ENCODE results near the gene DAO. TPM values are rescaled to one million over a fixed set of nuclear protein-coding genes. Genes with fewer than 3 reads are reported as not detected.

The DAO gene
- polyA plus RNA-seq, 1 of the 3 experiments (the other 2 are of a cell fraction) = not detected

- TF ChIP-seq USF2 (IDR thresholded peaks at IDR 0.05; ENCODE audit: borderline replicate concordance, low read depth, low read length) = no peak
These were observed 50.3 kb downstream of the DAO start (continued) for GRCh38 chr12:108930155-108930554.

GRCh38 chr12:108930756-108931155, 50.9 kb downstream of the DAO start:
- H3K36me3 ChIP-seq (replicated peaks in 1 of 2; ENCODE audit: control insufficient read depth in 1 of 2, insufficient read depth in 2 of 2, low read length in 1 of 2) = no peaks in the 10 kb centered on the region
- POLR2A ChIA-PET = no interaction called here
- no peaks in the 10 kb centered on the region for H3K9me3 ChIP-seq
- no peaks in the 10 kb centered on the region for H3F3A ChIP-seq (replicated peaks; ENCODE audit: insufficient read depth)
- TF ChIP-seq FOSL2 (IDR thresholded peaks at IDR 0.05; ENCODE audit: borderline replicate concordance, low read depth) (no peak), IRF3 (IDR thresholded peaks at IDR 0.05; ENCODE audit: low read depth, low read length) (no peak), RFX5 (IDR thresholded peaks at IDR 0.05; ENCODE audit: low read length) (no peak), RXRA (IDR thresholded peaks at IDR 0.05; ENCODE audit: borderline replicate concordance, low read depth) (no peak)
- H3K79me2 ChIP-seq (ENCODE audit: insufficient read depth) = no peaks in the 10 kb centered on the region
- no peaks in the 10 kb centered on the region; the same call in 1 of the 2 replicates for H3K27me3 ChIP-seq (ENCODE audit: insufficient read depth)
- no peak overlapping the region for H3K27ac ChIP-seq (ENCODE audit: low read depth in 2 of 2, low read length in 1 of 2)
- DNase-seq = no peak
- CTCF ChIA-PET = interaction anchor here (1.1 kb wide), 1 partner anchor 128 kb away, joined by 3 read pairs; no protein-coding TSS in a partner anchor
- H3K9ac ChIP-seq = no peak overlapping the region
- H3K4me2 ChIP-seq = no peak overlapping the region
- no peak overlapping the region for H2AFZ ChIP-seq (ENCODE audit: low read depth)
- 84% methylated on average over 3 of the region's 3 CpGs for WGBS (ENCODE audit: low lambda C conversion rate)
- H4K20me1 ChIP-seq (ENCODE audit: insufficient read depth) = no peaks in the 10 kb centered on the region
- H3K4me1 ChIP-seq (ENCODE audit: control insufficient read depth in 1 of 2, insufficient read depth in 2 of 2, low read depth in 1 of 2, low read length in 1 of 2) = no peaks in the 10 kb centered on the region
- no peak overlapping the region for H3K4me3 ChIP-seq (ENCODE audit: low read depth in 2 of 2, low read length in 1 of 2)
- no peaks in the 10 kb centered on the region for H3K9me2 ChIP-seq

GRCh38 chr12:108933949-108934348, 54.1 kb downstream of the DAO start:
- H3K4me3 ChIP-seq (ENCODE audit: low read depth in 2 of 2, low read length in 1 of 2) = no peak overlapping the region
- H3K9me3 ChIP-seq = no peaks in the 10 kb centered on the region
- H3K4me1 ChIP-seq (ENCODE audit: control insufficient read depth in 1 of 2, insufficient read depth in 2 of 2, low read depth in 1 of 2, low read length in 1 of 2) = no peaks in the 10 kb centered on the region
- no peaks in the 10 kb centered on the region for H3K9me2 ChIP-seq
- no peak for TF ChIP-seq NRF1 (IDR thresholded peaks at IDR 0.05; ENCODE audit: low read depth, low read length)
- TF ChIP-seq PBX3 (IDR thresholded peaks at IDR 0.05) = no peak
- no peak for TF ChIP-seq MXI1 (IDR thresholded peaks at IDR 0.05; ENCODE audit: low read depth, low read length)
- no peak for TF ChIP-seq SIN3A (IDR thresholded peaks at IDR 0.05; ENCODE audit: borderline replicate concordance, low read depth, low read length)
- no peak for TF ChIP-seq RFX5 (IDR thresholded peaks at IDR 0.05; ENCODE audit: low read length)
- no peak for TF ChIP-seq ZBTB33 (IDR thresholded peaks at IDR 0.05; ENCODE audit: borderline replicate concordance, low read depth)
- no peak for TF ChIP-seq REST (IDR thresholded peaks at IDR 0.05; ENCODE audit: low read depth, low read length)
- TF ChIP-seq MEF2A (IDR thresholded peaks at IDR 0.05; ENCODE audit: borderline replicate concordance, low read depth) = no peak
- no peak for TF ChIP-seq NFIC (IDR thresholded peaks at IDR 0.05; ENCODE audit: borderline replicate concordance)
- TF ChIP-seq RCOR1 (IDR thresholded peaks at IDR 0.05; ENCODE audit: low read length) = no peak
- TF ChIP-seq ELF1 (IDR thresholded peaks at IDR 0.05) = no peak
- WGBS (ENCODE audit: low lambda C conversion rate) = 70% methylated on average over 6 of the region's 6 CpGs
- no peaks in the 10 kb centered on the region for H3K79me2 ChIP-seq (ENCODE audit: insufficient read depth)
- H3K4me2 ChIP-seq = no peak overlapping the region
- no peak overlapping the region for H2AFZ ChIP-seq (ENCODE audit: low read depth)
- H3K36me3 ChIP-seq (replicated peaks in 1 of 2; ENCODE audit: control insufficient read depth in 1 of 2, insufficient read depth in 2 of 2, low read length in 1 of 2) = no peaks in the 10 kb centered on the region
- CTCF ChIA-PET = interaction anchor here (0.8 to 1.5 kb wide), 2 partner anchors 17 to 21 kb away, joined by 3 to 5 read pairs; no protein-coding TSS in a partner anchor
- H3K27me3 ChIP-seq (ENCODE audit: insufficient read depth) = no peaks in the 10 kb centered on the region; the same call in 1 of the 2 replicates
- no peak for DNase-seq
- H4K20me1 ChIP-seq (ENCODE audit: insufficient read depth) = no peaks in the 10 kb centered on the region
- no peaks in the 10 kb centered on the region for H3F3A ChIP-seq (replicated peaks; ENCODE audit: insufficient read depth)
- no peak overlapping the region for H3K27ac ChIP-seq (ENCODE audit: low read depth in 2 of 2, low read length in 1 of 2)
- H3K9ac ChIP-seq = no peak overlapping the region
- POLR2A ChIA-PET = no interaction called here
